ENCODE measurements around the gene RWDD4.

RWDD4 gene

DNA sequence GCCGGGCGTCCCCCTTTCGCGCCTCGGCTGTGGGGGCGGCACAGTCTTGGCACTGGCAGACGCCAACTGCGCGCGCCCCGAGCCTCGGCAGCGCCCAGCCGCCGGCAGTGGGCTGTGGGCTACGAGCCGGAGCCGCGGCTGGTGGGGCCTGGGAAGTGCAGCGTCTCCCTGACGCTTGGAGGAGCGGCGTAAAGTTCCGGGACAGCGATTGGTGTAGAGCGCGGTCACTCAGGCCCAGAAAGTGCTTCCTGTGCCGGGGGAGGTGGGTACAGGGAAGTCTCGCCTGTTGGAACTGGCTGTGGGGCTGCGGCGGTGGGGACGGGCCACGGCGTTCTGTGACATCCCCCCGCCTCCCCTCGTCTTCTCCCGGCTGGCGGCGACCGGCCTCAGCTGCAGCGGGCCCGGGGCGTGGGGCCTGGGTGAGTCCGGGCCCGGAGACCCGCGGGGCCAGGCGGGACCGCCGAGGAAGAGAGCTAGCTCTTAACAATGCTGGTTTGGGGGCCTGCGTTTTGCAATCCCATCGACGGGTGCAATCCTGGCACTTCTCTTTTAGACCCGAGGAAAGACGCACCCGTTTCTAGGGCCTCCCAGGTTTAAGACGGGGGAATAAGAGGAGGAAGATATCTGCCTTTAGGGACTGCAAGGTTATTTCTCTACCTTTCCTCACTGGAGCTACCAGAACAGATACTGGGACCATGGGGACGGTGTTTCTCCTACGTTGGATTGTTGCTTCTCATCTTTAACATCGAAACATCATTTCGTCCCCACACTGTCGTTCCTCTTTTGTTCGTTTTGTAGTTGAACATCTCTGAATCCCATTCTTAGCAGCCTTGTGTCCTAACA, at the start of gene RWDD4, which contains the start of gene TRAPPC11:
Gene RWDD4 (minus strand): TSS at position 157 of the 843 bp plus-strand sequence. CDS start 233 bp downstream, outside the sequence.
Gene TRAPPC11 (plus strand): TSS at position 265 of the 843 bp plus-strand sequence. CDS start 4,575 bp downstream, outside the sequence.
- peak; percentile 99 for DNase-seq (ENCODE audit: low read depth)
- H3K9ac ChIP-seq (ENCODE audit: low read length): peak within 1 kb of the TSS; percentile 95
- H3K36me3 ChIP-seq (ENCODE audit: control insufficient read depth, insufficient read depth, low read length, severe bottlenecking): peaks cover 15% of the 10 kb centered on the region
- H3K4me3 ChIP-seq (ENCODE audit: low read length): peak within 1 kb of the TSS; percentile 97
- peaks cover 27% of the 10 kb centered on the region for H3K4me1 ChIP-seq (ENCODE audit: control insufficient read depth, insufficient read depth, low read length)
- no peaks in the 10 kb centered on the region for H3K9me3 ChIP-seq (ENCODE audit: control insufficient read depth, low read length)
- H3K27me3 ChIP-seq (replicated peaks; ENCODE audit: control insufficient read depth, insufficient read depth, low read length): no peaks in the 10 kb centered on the region

DNA sequence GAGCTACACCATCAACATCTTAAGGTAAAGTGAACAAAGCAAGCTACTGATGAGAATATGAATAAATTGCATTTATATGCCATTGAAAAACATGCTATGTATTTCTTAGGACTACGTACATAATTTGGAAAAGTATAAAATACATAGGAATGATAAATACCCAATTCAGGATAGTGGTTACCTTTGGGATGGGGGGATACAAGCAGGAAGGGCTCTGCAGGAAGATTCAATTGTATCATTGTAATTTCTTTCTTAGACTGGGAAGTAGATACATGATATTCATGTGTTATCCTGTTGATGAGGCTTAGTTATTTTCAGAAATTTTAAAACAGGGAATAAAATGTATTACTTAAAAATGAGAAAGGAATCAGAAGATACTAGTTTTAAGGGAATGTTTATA, 43.5 kb upstream of the RWDD4 start:
- DNase-seq (ENCODE audit: low read depth): no peak
- Histone ChIP-seq H3K4me3 (ENCODE audit: low read length) (no peak overlapping the region), H3K27me3 (replicated peaks; ENCODE audit: control insufficient read depth, insufficient read depth, low read length) (no peaks in the 10 kb centered on the region), H3K4me1 (ENCODE audit: control insufficient read depth, insufficient read depth, low read length) (no peaks in the 10 kb centered on the region), H3K36me3 (ENCODE audit: control insufficient read depth, insufficient read depth, low read length, severe bottlenecking) (peaks cover 89% of the 10 kb centered on the region), H3K9me3 (ENCODE audit: control insufficient read depth, low read length) (peaks cover 6% of the 10 kb centered on the region), H3K9ac (ENCODE audit: low read length) (no peak overlapping the region)

DNA sequence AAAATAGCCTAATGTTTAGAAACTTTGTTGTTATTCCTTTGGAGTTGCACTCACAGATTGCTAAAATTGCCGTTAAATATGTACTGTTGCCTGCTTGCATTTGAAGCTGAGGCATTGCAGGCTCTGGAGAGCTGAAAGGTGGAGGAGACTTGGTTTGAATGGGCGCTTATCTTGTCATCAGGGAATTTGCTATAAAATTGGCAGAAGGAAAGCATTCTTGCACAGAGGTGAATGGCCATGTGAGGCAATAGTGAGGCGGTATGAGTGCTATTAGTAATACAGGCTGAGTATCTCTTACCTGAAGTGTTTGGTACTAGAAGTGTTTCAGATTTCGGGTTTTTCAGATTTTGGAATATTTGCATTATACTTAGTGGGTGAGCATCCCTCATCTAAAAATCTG, 41.4 kb upstream of the RWDD4 start:
- H3K9me3 ChIP-seq (ENCODE audit: control insufficient read depth, low read length): peaks cover 6% of the 10 kb centered on the region
- no peaks in the 10 kb centered on the region for H3K4me1 ChIP-seq (ENCODE audit: control insufficient read depth, insufficient read depth, low read length)
- peaks cover 93% of the 10 kb centered on the region for H3K36me3 ChIP-seq (ENCODE audit: control insufficient read depth, insufficient read depth, low read length, severe bottlenecking)
- H3K4me3 ChIP-seq (ENCODE audit: low read length): no peak overlapping the region
- no peak overlapping the region for H3K9ac ChIP-seq (ENCODE audit: low read length)
- H3K27me3 ChIP-seq (replicated peaks; ENCODE audit: control insufficient read depth, insufficient read depth, low read length): no peaks in the 10 kb centered on the region
- no peak for DNase-seq (ENCODE audit: low read depth)

DNA sequence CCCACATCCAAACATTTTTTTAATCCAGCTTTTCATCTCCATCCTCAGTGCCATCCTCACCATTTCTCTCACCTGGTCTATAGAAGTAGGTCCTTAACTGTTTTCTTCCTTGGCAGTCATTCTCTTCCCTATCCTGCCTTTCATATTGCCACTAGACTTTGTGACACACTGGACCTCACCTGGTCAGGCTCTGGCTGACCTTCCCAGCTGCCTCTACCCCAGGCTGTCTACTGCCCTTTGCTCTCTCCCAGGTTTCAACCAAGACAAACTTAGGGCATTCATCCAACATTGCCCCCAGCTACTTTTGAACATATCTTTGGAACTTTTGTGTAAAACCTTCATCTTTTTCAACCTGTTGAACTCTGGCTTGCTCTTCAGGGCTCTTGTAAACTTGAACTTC, 39.9 kb upstream of the RWDD4 start:
- H3K9me3 ChIP-seq (ENCODE audit: control insufficient read depth, low read length): peaks cover 6% of the 10 kb centered on the region
- DNase-seq (ENCODE audit: low read depth): no peak
- no peak overlapping the region for H3K9ac ChIP-seq (ENCODE audit: low read length)
- no peaks in the 10 kb centered on the region for H3K4me1 ChIP-seq (ENCODE audit: control insufficient read depth, insufficient read depth, low read length)
- no peak overlapping the region for H3K4me3 ChIP-seq (ENCODE audit: low read length)
- H3K27me3 ChIP-seq (replicated peaks; ENCODE audit: control insufficient read depth, insufficient read depth, low read length): no peaks in the 10 kb centered on the region
- H3K36me3 ChIP-seq (ENCODE audit: control insufficient read depth, insufficient read depth, low read length, severe bottlenecking): peaks cover 99% of the 10 kb centered on the region

DNA sequence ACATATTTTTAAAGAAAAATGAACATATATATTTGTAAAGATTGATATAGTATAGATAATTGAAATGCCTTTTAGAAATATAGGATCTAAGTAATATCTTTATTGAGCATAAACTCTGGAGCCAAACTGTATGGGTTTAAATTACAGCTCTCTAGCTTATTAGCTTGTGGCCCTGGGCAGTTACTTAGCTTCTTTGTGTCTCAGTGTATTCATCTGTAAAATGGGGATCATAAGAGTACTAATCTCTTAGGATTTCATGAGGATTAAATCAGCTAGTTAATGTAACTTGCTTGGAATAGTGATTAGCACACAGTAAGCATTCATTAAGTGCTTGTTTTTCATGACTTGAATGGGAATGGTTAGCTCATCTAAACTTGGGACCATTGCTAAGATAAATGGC, 32.9 kb upstream of the RWDD4 start:
- no peaks in the 10 kb centered on the region for H3K9me3 ChIP-seq (ENCODE audit: control insufficient read depth, low read length)
- H3K4me1 ChIP-seq (ENCODE audit: control insufficient read depth, insufficient read depth, low read length): no peaks in the 10 kb centered on the region
- DNase-seq (ENCODE audit: low read depth): no peak
- no peak overlapping the region for H3K9ac ChIP-seq (ENCODE audit: low read length)
- H3K36me3 ChIP-seq (ENCODE audit: control insufficient read depth, insufficient read depth, low read length, severe bottlenecking): peaks cover 95% of the 10 kb centered on the region
- H3K27me3 ChIP-seq (replicated peaks; ENCODE audit: control insufficient read depth, insufficient read depth, low read length): no peaks in the 10 kb centered on the region
- no peak overlapping the region for H3K4me3 ChIP-seq (ENCODE audit: low read length)

DNA sequence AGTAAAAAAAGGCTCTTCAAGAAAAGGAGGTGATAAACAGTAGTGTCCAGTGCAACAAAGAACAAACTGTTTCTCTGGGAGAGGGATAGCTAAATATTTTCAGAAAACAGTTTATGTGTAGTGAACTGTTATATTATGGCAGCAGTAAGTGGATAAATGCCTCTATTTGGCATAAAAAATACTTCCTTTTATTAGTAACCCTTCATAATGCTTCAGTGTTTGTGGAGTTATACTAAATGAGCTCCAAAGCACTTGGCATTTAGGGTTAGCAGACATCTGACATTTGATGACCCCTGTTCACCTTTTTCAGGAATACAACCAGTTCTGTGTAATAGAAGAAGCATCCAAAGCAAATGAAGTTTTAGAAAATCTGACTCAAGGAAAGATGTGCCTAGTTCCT, 32.0 kb upstream of the RWDD4 start:
- Histone ChIP-seq H3K4me1 (ENCODE audit: control insufficient read depth, insufficient read depth, low read length) (no peaks in the 10 kb centered on the region), H3K4me3 (ENCODE audit: low read length) (no peak overlapping the region), H3K9ac (ENCODE audit: low read length) (no peak overlapping the region), H3K36me3 (ENCODE audit: control insufficient read depth, insufficient read depth, low read length, severe bottlenecking) (peaks cover 95% of the 10 kb centered on the region), H3K9me3 (ENCODE audit: control insufficient read depth, low read length) (no peaks in the 10 kb centered on the region), H3K27me3 (replicated peaks; ENCODE audit: control insufficient read depth, insufficient read depth, low read length) (no peaks in the 10 kb centered on the region)
- DNase-seq (ENCODE audit: low read depth): no peak

DNA sequence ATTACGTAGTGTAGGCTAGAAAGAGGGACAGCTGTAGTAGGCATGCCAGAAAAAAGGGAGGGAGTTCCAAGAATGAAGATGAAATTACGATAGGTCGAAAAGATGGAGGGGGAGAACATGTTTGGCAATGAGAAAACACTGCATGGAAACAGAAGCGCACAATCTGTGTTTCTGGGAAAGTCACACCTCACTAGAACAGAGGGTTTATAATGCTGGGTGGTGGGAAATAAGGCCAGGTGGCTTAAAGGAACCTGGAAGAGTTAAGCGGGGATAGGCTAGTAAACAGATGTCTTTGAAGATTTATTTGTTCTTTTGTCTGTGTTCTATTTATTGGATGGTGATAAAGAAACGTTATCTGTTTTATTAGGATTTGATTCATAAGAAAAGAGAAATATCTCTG, 29.2 kb upstream of the RWDD4 start:
- H3K4me3 ChIP-seq (ENCODE audit: low read length): no peak overlapping the region
- peaks cover 96% of the 10 kb centered on the region for H3K36me3 ChIP-seq (ENCODE audit: control insufficient read depth, insufficient read depth, low read length, severe bottlenecking)
- no peaks in the 10 kb centered on the region for H3K27me3 ChIP-seq (replicated peaks; ENCODE audit: control insufficient read depth, insufficient read depth, low read length)
- no peak overlapping the region for H3K9ac ChIP-seq (ENCODE audit: low read length)
- no peaks in the 10 kb centered on the region for H3K9me3 ChIP-seq (ENCODE audit: control insufficient read depth, low read length)
- no peaks in the 10 kb centered on the region for H3K4me1 ChIP-seq (ENCODE audit: control insufficient read depth, insufficient read depth, low read length)
- no peak for DNase-seq (ENCODE audit: low read depth)

DNA sequence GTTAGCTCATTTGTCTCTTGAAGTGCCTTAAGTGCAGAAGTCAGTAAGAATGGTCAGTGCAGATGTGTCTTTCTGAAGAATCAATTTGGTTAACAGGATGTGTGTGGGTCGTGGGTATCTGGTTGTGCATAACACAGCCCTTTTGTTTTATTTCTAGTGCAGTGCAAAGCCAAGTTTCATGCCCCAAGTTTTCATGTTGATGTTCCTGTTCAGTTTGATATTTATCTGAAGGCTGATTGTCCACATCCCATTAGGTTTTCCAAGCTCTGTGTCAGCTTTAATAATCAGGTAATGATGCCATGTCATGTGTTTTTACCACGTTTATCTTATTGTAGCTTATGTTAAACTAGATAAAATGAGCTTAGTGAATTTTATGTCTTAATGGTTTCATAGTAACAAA, 27.5 kb upstream of the RWDD4 start:
- no peak overlapping the region for H3K4me3 ChIP-seq (ENCODE audit: low read length)
- H3K27me3 ChIP-seq (replicated peaks; ENCODE audit: control insufficient read depth, insufficient read depth, low read length): no peaks in the 10 kb centered on the region
- no peaks in the 10 kb centered on the region for H3K4me1 ChIP-seq (ENCODE audit: control insufficient read depth, insufficient read depth, low read length)
- peaks cover 92% of the 10 kb centered on the region for H3K36me3 ChIP-seq (ENCODE audit: control insufficient read depth, insufficient read depth, low read length, severe bottlenecking)
- DNase-seq (ENCODE audit: low read depth): no peak
- no peaks in the 10 kb centered on the region for H3K9me3 ChIP-seq (ENCODE audit: control insufficient read depth, low read length)
- no peak overlapping the region for H3K9ac ChIP-seq (ENCODE audit: low read length)

DNA sequence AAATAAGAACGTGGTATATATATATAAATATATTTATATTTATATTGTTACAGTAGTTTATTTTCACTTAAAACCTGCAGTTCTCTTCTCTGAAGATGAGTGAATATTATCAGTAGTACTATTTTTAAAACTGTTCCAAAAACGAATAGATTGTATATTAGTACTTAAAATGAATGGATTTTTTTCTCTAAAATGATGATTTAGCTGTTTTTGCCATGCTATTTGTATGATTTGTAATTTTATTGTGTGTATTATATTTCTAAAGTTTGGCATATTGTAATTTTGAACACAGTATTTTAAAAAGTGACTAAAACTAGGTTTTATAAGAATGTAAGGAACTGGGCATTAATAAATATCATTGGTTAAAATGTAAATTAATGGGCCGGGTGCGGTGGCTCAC, 22.1 kb upstream of the RWDD4 start:
- no peaks in the 10 kb centered on the region for H3K4me1 ChIP-seq (ENCODE audit: control insufficient read depth, insufficient read depth, low read length)
- H3K9ac ChIP-seq (ENCODE audit: low read length): no peak overlapping the region
- no peaks in the 10 kb centered on the region for H3K9me3 ChIP-seq (ENCODE audit: control insufficient read depth, low read length)
- H3K4me3 ChIP-seq (ENCODE audit: low read length): no peak overlapping the region
- H3K36me3 ChIP-seq (ENCODE audit: control insufficient read depth, insufficient read depth, low read length, severe bottlenecking): peaks cover 86% of the 10 kb centered on the region
- no peak for DNase-seq (ENCODE audit: low read depth)
- no peaks in the 10 kb centered on the region for H3K27me3 ChIP-seq (replicated peaks; ENCODE audit: control insufficient read depth, insufficient read depth, low read length)

DNA sequence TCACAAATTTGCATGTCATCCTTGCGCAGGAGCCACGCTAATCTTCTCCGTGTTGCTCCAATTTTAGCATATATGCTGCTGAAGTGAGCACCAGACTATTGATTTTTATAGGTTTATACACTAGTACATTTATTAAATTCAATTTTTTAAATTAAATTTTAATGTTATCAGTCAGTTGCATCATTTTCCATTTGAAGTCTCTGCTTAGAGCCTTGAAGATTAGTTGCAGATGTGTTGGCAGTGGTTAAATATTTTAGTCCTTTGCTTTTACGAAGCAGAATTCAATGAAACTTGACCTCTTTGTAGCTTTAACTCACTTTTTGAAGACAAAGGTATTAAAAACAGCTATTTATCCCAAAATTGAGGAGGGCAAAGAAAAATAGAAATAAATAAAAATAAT, 16.6 kb upstream of the RWDD4 start:
- DNase-seq (ENCODE audit: low read depth): peak; percentile 89
- peaks cover 61% of the 10 kb centered on the region for H3K36me3 ChIP-seq (ENCODE audit: control insufficient read depth, insufficient read depth, low read length, severe bottlenecking)

DNA sequence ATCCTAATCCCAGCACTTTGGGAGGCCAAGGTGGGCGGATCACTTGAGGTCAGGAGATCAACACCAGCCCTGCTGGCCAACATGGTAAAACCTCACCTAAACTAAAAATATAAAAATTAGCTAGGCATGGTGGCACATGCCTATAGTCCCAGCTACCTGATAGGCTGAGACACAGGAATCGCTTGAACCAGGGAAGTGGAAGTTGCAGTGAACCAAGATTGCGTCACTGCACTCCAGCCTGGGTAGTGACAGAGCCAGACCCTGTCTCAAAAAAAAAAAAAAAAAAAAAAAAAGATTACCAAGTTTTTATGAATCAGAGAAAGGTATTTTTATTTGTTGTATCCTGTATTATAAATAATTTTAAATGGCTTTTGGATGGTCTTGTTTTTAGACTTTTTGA, 15.2 kb upstream of the RWDD4 start:
- no peaks in the 10 kb centered on the region for H3K27me3 ChIP-seq (replicated peaks; ENCODE audit: control insufficient read depth, insufficient read depth, low read length)
- H3K4me3 ChIP-seq (ENCODE audit: low read length): no peak overlapping the region
- peaks cover 62% of the 10 kb centered on the region for H3K36me3 ChIP-seq (ENCODE audit: control insufficient read depth, insufficient read depth, low read length, severe bottlenecking)
- H3K9ac ChIP-seq (ENCODE audit: low read length): no peak overlapping the region
- peak; percentile 32 for DNase-seq (ENCODE audit: low read depth)
- peaks cover 6% of the 10 kb centered on the region for H3K4me1 ChIP-seq (ENCODE audit: control insufficient read depth, insufficient read depth, low read length)
- no peaks in the 10 kb centered on the region for H3K9me3 ChIP-seq (ENCODE audit: control insufficient read depth, low read length)

More for the DNA sequence above, 16.6 kb upstream of the RWDD4 start:
- Histone ChIP-seq H3K4me3 (ENCODE audit: low read length) (no peak overlapping the region), H3K4me1 (ENCODE audit: control insufficient read depth, insufficient read depth, low read length) (peaks cover 6% of the 10 kb centered on the region), H3K9ac (ENCODE audit: low read length) (peak overlapping the region; percentile 49), H3K9me3 (ENCODE audit: control insufficient read depth, low read length) (no peaks in the 10 kb centered on the region), H3K27me3 (replicated peaks; ENCODE audit: control insufficient read depth, insufficient read depth, low read length) (no peaks in the 10 kb centered on the region)
